ENCODE data around the gene DGCR8. TPM values are rescaled to one million over a fixed set of nuclear protein-coding genes. Genes with fewer than 3 reads are reported as not detected.
A peak's percentile ranks its signal among the peaks of the same experiment; 100 is the strongest.

The DGCR8 gene
- total RNA-seq, 5 donors from 2014 or later (not counting 1 experiment from before 2014, with no cell fraction given): 38.4 to 48.1 (median 45.1) TPM

- no peak for ATAC-seq (replicated peaks in 1 of 4)
- ChIA-PET POLR2A (interaction anchor here in 1 of 2 donors (0.6 kb wide), 1 partner anchor 216 kb away, joined by 4 read pairs; no protein-coding TSS in a partner anchor), CTCF (no interaction called here)
- Histone ChIP-seq H3K36me3 (ENCODE audit: control insufficient read depth in 2 of 2, extremely low read depth in 1 of 2, insufficient read depth in 1 of 2, low read length in 1 of 2) (peaks cover 53 to 88% of the 10 kb centered on the region in 2 donors), H3K27ac (ENCODE audit: low read length) (no peak overlapping the region), H3K27me3 (replicated peaks in 1 of 2; ENCODE audit: control insufficient read depth in 2 of 2, extremely low read depth in 1 of 2, insufficient read depth in 2 of 2, low read length in 1 of 2) (no peaks in the 10 kb centered on the region), H3K9me3 (no peaks in the 10 kb centered on the region), H3K4me3 (ENCODE audit: control insufficient read depth in 1 of 2, extremely low read depth in 1 of 2, low read length in 1 of 2) (no peak overlapping the region), H3K4me1 (ENCODE audit: control insufficient read depth in 1 of 2, extremely low read depth in 1 of 2, insufficient read depth in 2 of 2, low read length in 2 of 2) (peaks cover 3 to 92% of the 10 kb centered on the region in 2 experiments)
- peaks cover 68% of the 10 kb centered on the region for H3K36me3 Mint-ChIP-seq
- H3K4me1 Mint-ChIP-seq: peaks cover 20 to 37% (median 27%) of the 10 kb centered on the region in 3 donors
- H3K4me3 Mint-ChIP-seq: no peak overlapping the region
- no peaks in the 10 kb centered on the region for H3K9me3 Mint-ChIP-seq
- DNase-seq: no peak
- 90% methylated on average over 11 of the region's 11 CpGs for WGBS (ENCODE audit: insufficient coverage)
- no peaks in the 10 kb centered on the region for H3K27me3 Mint-ChIP-seq
- peak overlapping the region; percentile 75 to 88 for H3K27ac Mint-ChIP-seq
Measured at GRCh38 chr22:20089977-20090729, 10.1 kb downstream of the DGCR8 start.

DNA sequence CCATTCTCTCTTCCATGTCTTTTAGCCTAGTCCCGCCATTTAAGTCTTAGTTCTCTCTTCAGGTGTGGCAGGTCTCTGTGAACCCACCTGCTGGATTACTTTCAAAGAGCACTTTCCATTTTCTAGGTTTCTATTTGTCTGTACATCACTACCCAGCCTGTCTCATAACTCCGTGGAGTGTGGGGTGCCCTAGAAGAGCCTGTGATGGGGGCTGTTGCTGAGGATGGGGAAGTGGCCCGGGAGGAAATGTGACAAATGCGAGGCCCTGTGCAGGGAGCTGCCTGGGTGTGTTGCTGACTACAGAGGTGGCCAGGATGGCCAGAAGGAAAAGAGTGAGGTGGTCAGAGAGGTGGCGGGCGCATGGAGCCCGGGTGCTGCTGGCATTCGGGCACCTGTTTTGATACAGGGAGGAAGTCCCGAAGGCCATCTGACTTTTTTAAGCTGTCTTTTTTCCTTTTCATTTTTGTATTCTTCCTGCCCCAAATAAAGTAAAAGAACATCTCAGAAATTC lies 10.7 kb downstream of the DGCR8 start:
- DNase-seq: no peak
- ATAC-seq (replicated peaks in 1 of 4): no peak
- peaks cover 51 to 90% of the 10 kb centered on the region in 2 donors for H3K36me3 ChIP-seq (ENCODE audit: control insufficient read depth in 2 of 2, extremely low read depth in 1 of 2, insufficient read depth in 1 of 2, low read length in 1 of 2)

DNA sequence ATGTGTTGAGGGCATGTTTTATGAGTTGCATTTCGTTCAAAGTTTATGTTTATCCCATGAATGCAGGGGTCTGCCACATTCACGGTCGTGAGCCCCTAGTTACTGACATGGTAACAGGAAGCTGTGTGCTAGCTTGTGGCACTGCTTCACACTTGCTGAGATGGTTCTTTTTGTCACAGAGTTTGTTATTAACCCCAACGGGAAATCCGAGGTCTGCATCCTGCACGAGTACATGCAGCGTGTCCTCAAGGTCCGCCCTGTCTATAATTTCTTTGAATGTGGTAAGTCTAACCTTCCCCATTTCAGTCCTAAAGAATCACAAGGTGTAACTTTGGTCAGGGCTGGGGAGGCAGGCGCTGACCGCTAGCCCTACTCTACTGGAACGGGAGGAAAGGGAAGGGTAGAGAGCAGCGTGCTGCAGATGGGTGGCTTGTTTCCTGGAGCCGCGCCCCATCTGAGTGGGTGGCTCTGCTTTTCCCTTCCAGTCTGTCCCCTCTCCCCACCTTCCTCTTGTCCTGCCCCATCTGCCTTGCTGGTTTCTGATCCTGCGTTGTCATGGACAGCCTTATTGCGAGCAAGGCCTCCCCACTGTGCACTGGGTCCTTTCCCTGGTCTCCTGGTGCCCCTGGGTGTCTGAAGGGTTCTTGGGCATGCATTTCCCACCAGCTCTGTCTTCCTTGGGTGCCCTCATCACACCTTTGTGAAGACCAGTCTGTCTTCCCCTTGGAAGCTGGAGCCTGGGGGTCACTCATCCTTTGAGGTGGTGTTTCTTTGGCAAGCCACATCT lies 11.8 kb downstream of the DGCR8 start:
- Mint-ChIP-seq H3K36me3 (peaks cover 75% of the 10 kb centered on the region), H3K4me1 (peaks cover 7 to 37% (median 24%) of the 10 kb centered on the region in 3 donors), H3K4me3 (peak overlapping the region; percentile 13 to 28 (median 18)), H3K27ac (peak overlapping the region; percentile 78 to 88), H3K9me3 (peaks cover 0 to 7% (median 0%) of the 10 kb centered on the region in 3 donors), H3K27me3 (no peaks in the 10 kb centered on the region)
- ChIA-PET POLR2A (no interaction called here), CTCF (no interaction called here)
- 69% methylated on average over 6 of the region's 16 CpGs for WGBS (ENCODE audit: insufficient coverage)
- H3K4me1 ChIP-seq (ENCODE audit: control insufficient read depth in 1 of 2, extremely low read depth in 1 of 2, insufficient read depth in 2 of 2, low read length in 2 of 2): peaks cover 3 to 78% of the 10 kb centered on the region in 2 experiments
- no peaks in the 10 kb centered on the region for H3K27me3 ChIP-seq (replicated peaks in 1 of 2; ENCODE audit: control insufficient read depth in 2 of 2, extremely low read depth in 1 of 2, insufficient read depth in 2 of 2, low read length in 1 of 2)
- H3K36me3 ChIP-seq (ENCODE audit: control insufficient read depth in 2 of 2, extremely low read depth in 1 of 2, insufficient read depth in 1 of 2, low read length in 1 of 2): peaks cover 46 to 89% of the 10 kb centered on the region in 2 donors
- ATAC-seq (replicated peaks in 1 of 4): peak; percentile 47 to 57 (median 54)
- H3K9me3 ChIP-seq: no peaks in the 10 kb centered on the region
- no peak overlapping the region for H3K4me3 ChIP-seq (ENCODE audit: control insufficient read depth in 1 of 2, extremely low read depth in 1 of 2, low read length in 1 of 2)
- peak in 2 of 35 experiments; percentile 15 to 54 for DNase-seq
- peak overlapping the region; percentile 50 for H3K27ac ChIP-seq (ENCODE audit: low read length)

More for the DNA sequence above, 10.7 kb downstream of the DGCR8 start:
- ChIA-PET CTCF (no interaction called here), POLR2A (interaction anchor here in 1 of 2 donors (0.6 kb wide), 1 partner anchor 215 kb away, joined by 4 read pairs; no protein-coding TSS in a partner anchor)
- Mint-ChIP-seq H3K4me3 (peak overlapping the region in 1 of 3 donors; percentile 18), H3K27me3 (no peaks in the 10 kb centered on the region), H3K4me1 (peaks cover 16 to 40% (median 27%) of the 10 kb centered on the region in 3 donors), H3K9me3 (no peaks in the 10 kb centered on the region), H3K27ac (peak overlapping the region; percentile 78 to 88), H3K36me3 (peaks cover 71% of the 10 kb centered on the region)
- peaks cover 3 to 89% of the 10 kb centered on the region in 2 experiments for H3K4me1 ChIP-seq (ENCODE audit: control insufficient read depth in 1 of 2, extremely low read depth in 1 of 2, insufficient read depth in 2 of 2, low read length in 2 of 2)
- WGBS (ENCODE audit: insufficient coverage): 48% methylated on average over 3 of the region's 9 CpGs
- no peak overlapping the region for H3K4me3 ChIP-seq (ENCODE audit: control insufficient read depth in 1 of 2, extremely low read depth in 1 of 2, low read length in 1 of 2)
- peak overlapping the region; percentile 44 for H3K27ac ChIP-seq (ENCODE audit: low read length)
- no peaks in the 10 kb centered on the region for H3K9me3 ChIP-seq
- H3K27me3 ChIP-seq (replicated peaks in 1 of 2; ENCODE audit: control insufficient read depth in 2 of 2, extremely low read depth in 1 of 2, insufficient read depth in 2 of 2, low read length in 1 of 2): no peaks in the 10 kb centered on the region

- WGBS (ENCODE audit: insufficient coverage): 67% methylated on average over 11 of the region's 11 CpGs
- Histone ChIP-seq H3K27me3 (replicated peaks in 1 of 2; ENCODE audit: control insufficient read depth in 2 of 2, extremely low read depth in 1 of 2, insufficient read depth in 2 of 2, low read length in 1 of 2) (no peaks in the 10 kb centered on the region), H3K4me1 (ENCODE audit: control insufficient read depth in 1 of 2, extremely low read depth in 1 of 2, insufficient read depth in 2 of 2, low read length in 2 of 2) (peaks cover 3 to 72% of the 10 kb centered on the region in 2 experiments), H3K4me3 (ENCODE audit: control insufficient read depth in 1 of 2, extremely low read depth in 1 of 2, low read length in 1 of 2) (no peak overlapping the region), H3K9me3 (no peaks in the 10 kb centered on the region), H3K27ac (ENCODE audit: low read length) (peak overlapping the region; percentile 50), H3K36me3 (ENCODE audit: control insufficient read depth in 2 of 2, extremely low read depth in 1 of 2, insufficient read depth in 1 of 2, low read length in 1 of 2) (peaks cover 46 to 86% of the 10 kb centered on the region in 2 donors)
- Mint-ChIP-seq H3K36me3 (peaks cover 75% of the 10 kb centered on the region), H3K4me1 (peaks cover 4 to 35% (median 25%) of the 10 kb centered on the region in 3 donors), H3K27me3 (no peaks in the 10 kb centered on the region), H3K4me3 (no peak overlapping the region), H3K9me3 (peaks cover 0 to 7% (median 0%) of the 10 kb centered on the region in 3 donors), H3K27ac (peak overlapping the region; percentile 73 to 80)
- POLR2A ChIA-PET: no interaction called here
- DNase-seq (no peak), ATAC-seq (replicated peaks in 1 of 4) (no peak)
- CTCF ChIA-PET: no interaction called here
Measured at GRCh38 chr22:20092477-20092854, 12.4 kb downstream of the DGCR8 start.

GRCh38 chr22:20093418-20094196 lies 13.6 kb downstream of the DGCR8 start:
- peaks cover 44 to 81% of the 10 kb centered on the region in 2 donors for H3K36me3 ChIP-seq (ENCODE audit: control insufficient read depth in 2 of 2, extremely low read depth in 1 of 2, insufficient read depth in 1 of 2, low read length in 1 of 2)
- no peaks in the 10 kb centered on the region for H3K27me3 Mint-ChIP-seq
- WGBS (ENCODE audit: insufficient coverage): 88% methylated on average over 9 of the region's 13 CpGs
- no peak overlapping the region for H3K27ac ChIP-seq (ENCODE audit: low read length)
- H3K9me3 ChIP-seq: no peaks in the 10 kb centered on the region
- no peak overlapping the region for H3K4me3 Mint-ChIP-seq
- peaks cover 9 to 36% (median 23%) of the 10 kb centered on the region in 3 donors for H3K4me1 Mint-ChIP-seq
- POLR2A ChIA-PET: no interaction called here
- no peaks in the 10 kb centered on the region for H3K27me3 ChIP-seq (replicated peaks in 1 of 2; ENCODE audit: control insufficient read depth in 2 of 2, extremely low read depth in 1 of 2, insufficient read depth in 2 of 2, low read length in 1 of 2)
- H3K4me1 ChIP-seq (ENCODE audit: control insufficient read depth in 1 of 2, extremely low read depth in 1 of 2, insufficient read depth in 2 of 2, low read length in 2 of 2): peaks cover 6 to 66% of the 10 kb centered on the region in 2 experiments
- CTCF ChIA-PET: no interaction called here
- no peak overlapping the region for H3K4me3 ChIP-seq (ENCODE audit: control insufficient read depth in 1 of 2, extremely low read depth in 1 of 2, low read length in 1 of 2)
- peak overlapping the region; percentile 13 to 55 for H3K27ac Mint-ChIP-seq
- H3K36me3 Mint-ChIP-seq: peaks cover 77% of the 10 kb centered on the region
- no peak for DNase-seq
- H3K9me3 Mint-ChIP-seq: peaks cover 0 to 7% (median 0%) of the 10 kb centered on the region in 3 donors
- ATAC-seq (replicated peaks in 1 of 4): no peak
